Measurements from ENCODE around the gene TAS2R31.
"Not testable (repeated sequence)": the region's sequence is repeated elsewhere in the genome, so short reads cannot be mapped to it uniquely, and the experiment has no call there.

Gene TAS2R31, protein sequence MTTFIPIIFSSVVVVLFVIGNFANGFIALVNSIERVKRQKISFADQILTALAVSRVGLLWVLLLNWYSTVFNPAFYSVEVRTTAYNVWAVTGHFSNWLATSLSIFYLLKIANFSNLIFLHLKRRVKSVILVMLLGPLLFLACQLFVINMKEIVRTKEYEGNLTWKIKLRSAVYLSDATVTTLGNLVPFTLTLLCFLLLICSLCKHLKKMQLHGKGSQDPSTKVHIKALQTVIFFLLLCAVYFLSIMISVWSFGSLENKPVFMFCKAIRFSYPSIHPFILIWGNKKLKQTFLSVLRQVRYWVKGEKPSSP
- 0.78 to 5.4 (median 2.9) reads per million in 3 experiments for total RNA-seq

DNA sequence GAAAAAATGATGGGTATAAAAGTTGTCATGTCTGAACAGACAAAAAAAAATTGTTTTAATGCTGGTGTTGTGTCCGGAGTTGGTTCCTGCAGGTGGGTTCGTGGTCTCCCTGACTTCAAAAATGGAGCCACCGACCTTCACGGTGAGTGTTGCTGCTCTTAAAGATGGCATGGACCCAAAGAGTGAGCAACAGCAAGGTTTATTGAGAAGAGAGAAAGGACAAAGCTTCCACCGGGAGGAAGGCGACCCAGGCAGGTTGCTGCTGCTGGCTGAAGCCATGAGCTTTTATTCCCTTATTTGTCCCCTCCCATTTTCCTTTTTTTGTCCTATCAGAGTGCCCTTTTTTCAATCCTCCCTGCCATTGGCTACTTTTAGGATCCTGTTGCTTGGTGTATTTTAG is at the start of gene TAS2R31:
TSS of gene TAS2R31 (minus strand) at position 101 of the 400 bp plus-strand sequence. CDS start at position 29, 72 bp downstream.
- no peak for DNase-seq

GRCh38 chr12:11078246-11078645 is 47.0 kb upstream of the TAS2R31 start:
- no peak for DNase-seq

GRCh38 chr12:11075642-11076041 is 44.4 kb upstream of the TAS2R31 start:
- no peak for DNase-seq

- DNase-seq: no peak
Measured at GRCh38 chr12:11071414-11071813, 40.2 kb upstream of the TAS2R31 start.

DNA sequence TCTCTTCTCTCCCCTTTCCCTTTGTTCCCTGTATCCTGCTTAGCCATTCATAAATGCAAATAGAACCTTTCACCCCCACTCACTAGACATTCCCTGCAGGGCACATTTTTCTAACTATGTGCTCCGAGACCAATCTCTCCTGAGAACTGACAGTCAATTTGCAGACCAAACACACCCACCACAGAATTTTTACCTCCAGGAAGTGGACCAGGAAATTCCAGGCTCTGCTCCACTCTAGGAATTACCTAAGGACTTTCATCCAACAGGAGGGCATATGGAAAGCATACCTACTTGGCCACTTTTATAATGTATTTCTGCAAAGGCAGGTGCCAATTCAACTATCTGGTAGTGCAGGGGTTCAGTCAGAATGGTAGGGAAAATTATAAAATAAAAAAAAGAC is 39.8 kb upstream of the TAS2R31 start:
- DNase-seq: no peak

GRCh38 chr12:11069854-11070365 is 38.7 kb upstream of the TAS2R31 start:
- DNase-seq: no peak

DNA sequence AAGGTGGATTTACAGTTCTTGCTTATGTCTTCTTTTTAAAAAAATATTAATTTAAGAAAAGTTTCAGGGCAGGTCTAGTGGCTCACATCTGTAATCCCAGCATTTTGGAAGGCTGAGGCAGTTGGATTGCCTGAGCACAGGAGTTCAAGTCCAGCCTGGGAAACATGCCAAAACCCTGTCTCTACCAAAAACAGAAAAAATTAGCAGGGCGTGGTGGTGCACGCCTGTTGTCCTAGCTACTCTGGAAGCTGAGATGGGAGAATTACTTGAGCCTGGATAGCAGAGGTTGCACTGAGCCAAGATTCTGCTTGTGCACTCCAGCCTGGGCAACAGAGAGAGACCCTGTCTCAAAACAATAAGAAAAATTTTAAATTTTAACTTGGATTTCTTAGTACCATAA is 36.3 kb upstream of the TAS2R31 start:
- DNase-seq: no peak

- DNase-seq: not testable (repeated sequence)
Measured at GRCh38 chr12:11062194-11062593, 31.0 kb upstream of the TAS2R31 start, which contains the start of gene TAS2R46. TAS2R46 (minus strand) TSS chr12:11062294; CDS start chr12:11062294, 0 bp downstream.

- DNase-seq: no peak
Measured at GRCh38 chr12:11059784-11060183, 28.6 kb upstream of the TAS2R31 start.

GRCh38 chr12:11059041-11059440 is 27.8 kb upstream of the TAS2R31 start:
- DNase-seq: no peak

DNA sequence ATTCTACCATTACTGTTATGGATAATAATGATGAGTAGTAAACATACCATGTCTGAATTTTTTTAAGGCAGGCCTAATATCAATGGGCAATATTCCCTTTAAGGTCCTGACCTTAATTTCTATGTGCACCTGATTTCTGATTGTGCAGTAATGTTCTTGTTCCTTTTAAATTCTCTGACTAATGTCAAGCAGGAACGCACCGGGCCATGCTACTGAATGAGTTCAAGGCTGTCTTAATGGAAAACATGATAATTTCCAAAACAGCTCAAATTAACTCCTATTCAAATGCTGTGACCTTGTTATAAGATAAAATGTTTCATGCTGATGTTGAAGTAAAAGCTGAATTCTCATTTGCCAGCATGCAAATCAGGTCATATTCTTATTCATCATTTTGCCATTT is 24.1 kb upstream of the TAS2R31 start:
- DNase-seq: no peak

DNA sequence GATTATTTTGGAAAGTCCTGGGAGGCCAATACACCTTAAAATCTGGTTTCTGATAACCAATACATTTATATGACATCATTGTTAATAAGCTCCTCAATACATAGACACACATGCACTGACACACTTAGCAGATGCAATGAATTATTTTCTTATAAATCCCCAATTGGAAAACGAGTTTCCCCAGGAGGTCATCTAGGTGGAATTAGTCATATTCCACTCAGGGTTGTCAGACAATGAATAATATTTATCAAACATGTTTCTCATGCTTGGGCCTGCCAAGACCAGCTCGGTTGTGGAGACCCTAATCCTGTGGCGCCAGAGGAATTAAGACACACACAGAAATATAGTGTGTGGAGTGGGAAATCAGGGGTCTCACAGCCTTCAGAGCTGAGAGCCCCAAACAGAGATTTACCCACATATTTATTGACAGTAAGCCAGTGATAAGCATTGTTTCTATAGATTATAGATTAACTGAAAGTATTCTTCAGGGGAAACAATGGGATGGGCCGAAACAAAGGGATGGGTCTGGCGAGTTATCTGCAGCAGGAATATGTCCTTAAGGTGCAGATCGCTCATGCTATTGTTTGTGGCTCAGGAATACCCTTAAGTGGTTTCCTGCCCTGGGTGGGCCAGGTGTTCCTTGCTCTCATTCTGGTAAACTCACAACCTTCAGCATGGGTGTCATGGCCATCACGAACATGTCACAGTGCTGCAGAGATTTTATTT is 18.8 kb upstream of the TAS2R31 start:
- DNase-seq: not testable (repeated sequence)

- DNase-seq: not testable (repeated sequence)
Measured at GRCh38 chr12:11041366-11041765, 10.2 kb upstream of the TAS2R31 start.

- DNase-seq: no peak
Measured at GRCh38 chr12:11040162-11040561, 9.0 kb upstream of the TAS2R31 start.

GRCh38 chr12:11039171-11039570 is 8.0 kb upstream of the TAS2R31 start:
- DNase-seq: no peak

- not testable (repeated sequence) for DNase-seq
Measured at GRCh38 chr12:11033959-11034358, 2.8 kb upstream of the TAS2R31 start.

DNA sequence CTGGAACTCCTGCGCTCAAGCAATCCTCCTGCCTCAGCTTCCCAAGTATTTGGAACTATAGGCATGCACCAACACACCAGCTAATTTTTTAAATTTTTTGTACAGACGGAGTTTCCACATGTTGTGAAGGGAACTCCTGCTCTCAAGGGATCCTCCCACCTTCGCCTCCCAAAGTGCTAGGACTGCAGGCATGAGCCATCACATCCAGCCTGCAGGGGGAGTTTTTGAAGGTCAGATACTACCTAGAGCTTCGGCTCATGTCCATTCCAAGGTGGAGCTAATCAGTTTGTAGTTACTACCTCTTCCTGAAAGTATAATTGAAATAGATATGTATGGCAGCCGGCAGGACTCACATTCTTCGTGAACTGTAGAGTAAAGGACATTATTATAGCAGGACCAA is 5.1 kb downstream of the TAS2R31 start:
- no peak for DNase-seq

GRCh38 chr12:11023387-11023786 is 7.8 kb downstream of the TAS2R31 start:
- no peak for DNase-seq

GRCh38 chr12:11022520-11022919 is 8.7 kb downstream of the TAS2R31 start, which contains the start of gene TAS2R19:
TAS2R19 (minus strand) TSS chr12:11022620; CDS start chr12:11022571, 49 bp downstream.
- DNase-seq: no peak

DNA sequence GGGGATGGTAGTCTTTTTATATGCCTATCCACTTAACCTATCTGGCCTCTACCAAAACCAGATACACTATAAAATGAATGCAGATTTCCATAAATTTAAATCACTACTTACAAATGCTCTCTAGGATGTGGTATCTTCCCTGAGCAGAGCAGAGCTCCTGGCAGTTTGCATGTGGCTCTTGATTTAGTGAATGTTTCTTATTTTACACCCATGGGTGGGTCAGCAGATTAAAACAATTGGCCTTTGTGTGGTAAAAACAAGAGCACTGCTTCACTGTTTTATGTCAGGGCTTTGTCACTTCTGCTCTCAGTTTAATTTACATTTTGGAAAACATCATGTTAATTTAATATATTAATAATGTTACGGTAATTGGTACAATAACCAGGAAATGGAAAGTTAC is 14.3 kb downstream of the TAS2R31 start:
- no peak for DNase-seq

GRCh38 chr12:11015775-11016430 is 15.3 kb downstream of the TAS2R31 start:
- DNase-seq: no peak

DNA sequence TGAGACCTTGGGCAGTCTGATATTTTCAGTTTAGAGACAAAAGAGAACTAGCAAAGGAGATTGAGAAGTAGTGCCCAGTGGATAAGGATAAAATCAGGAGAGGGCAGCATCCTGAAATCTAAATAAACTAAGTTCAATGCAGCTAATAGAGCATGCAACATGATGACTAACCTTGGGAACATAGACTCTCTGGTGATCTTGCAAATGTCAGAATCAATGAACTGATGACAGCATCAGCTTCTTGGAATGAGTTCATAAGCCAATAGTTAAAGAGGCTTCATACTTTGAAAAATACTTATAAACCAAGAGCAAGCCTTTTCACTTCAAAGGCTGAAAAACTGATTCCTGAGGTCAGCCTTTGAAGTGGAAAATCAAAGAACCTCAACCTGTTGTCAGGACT is 17.0 kb downstream of the TAS2R31 start:
- no peak for DNase-seq

DNA sequence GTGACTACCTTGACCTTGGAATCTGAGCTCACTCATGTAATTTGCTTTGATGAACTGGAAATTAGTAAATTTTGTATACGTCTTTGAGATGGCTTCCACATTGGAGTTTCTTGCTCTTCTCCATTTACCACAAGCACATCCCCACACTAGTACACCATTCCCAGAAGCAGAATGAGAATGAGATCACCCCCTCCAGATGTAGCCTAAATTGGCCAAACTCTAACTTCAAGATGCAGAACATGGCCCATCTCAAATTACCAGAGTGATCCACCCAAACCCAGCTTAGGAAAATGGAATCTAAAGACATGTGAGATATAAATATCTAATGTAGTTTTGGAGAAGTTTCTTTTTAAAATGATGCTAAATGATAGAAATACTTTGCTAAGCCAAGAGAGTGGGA is 23.6 kb downstream of the TAS2R31 start:
- no peak for DNase-seq

All from central memory CD4-positive, alpha-beta T cell (primary cell).